UCSD-AML1 (cell line): ENCODE measurements around the gene STAT4.

Source experiments
- DNase-seq: peaks from one replicate; lab custom pipeline; 2025; ENCODE audit not compliant: unreplicated experiment; lab: John Stamatoyannopoulos, UW

The STAT4 gene

GRCh38 chr2:191045141-191045540 is 105.7 kb downstream of the STAT4 start:
- DNase-seq, result no peak

- no peak for DNase-seq
These were observed 107.4 kb downstream of the STAT4 start for GRCh38 chr2:191043438-191043837.

GRCh38 chr2:191041418-191042161 is 109.2 kb downstream of the STAT4 start:
- no peak for DNase-seq

- no peak for DNase-seq
These were observed 111.2 kb downstream of the STAT4 start for GRCh38 chr2:191039616-191040015.

- DNase-seq, result no peak
These were observed 112.1 kb downstream of the STAT4 start for GRCh38 chr2:191038741-191039140.

GRCh38 chr2:191038241-191038725 is 112.5 kb downstream of the STAT4 start:
- DNase-seq, result no peak

GRCh38 chr2:191037351-191037750 is 113.4 kb downstream of the STAT4 start:
- DNase-seq, result no peak

GRCh38 chr2:191036363-191036762 is 114.4 kb downstream of the STAT4 start:
- DNase-seq, result no peak

- no peak for DNase-seq
These were observed 118.0 kb downstream of the STAT4 start for GRCh38 chr2:191032588-191033429.

GRCh38 chr2:191031256-191031655 is 119.5 kb downstream of the STAT4 start:
- no peak for DNase-seq

GRCh38 chr2:191030521-191031154 is 120.2 kb downstream of the STAT4 start:
- no peak for DNase-seq

GRCh38 chr2:191029280-191029950 is 121.4 kb downstream of the STAT4 start:
- no peak for DNase-seq

- DNase-seq, result no peak
These were observed 124.4 kb downstream of the STAT4 start for GRCh38 chr2:191026377-191026776.

- DNase-seq, result no peak
These were observed 125.7 kb downstream of the STAT4 start for GRCh38 chr2:191025135-191025534.

GRCh38 chr2:191023235-191023679 is 127.5 kb downstream of the STAT4 start:
- DNase-seq, result no peak

GRCh38 chr2:191020742-191021381 is 129.9 kb downstream of the STAT4 start:
- peak; percentile 64 for DNase-seq

- DNase-seq, result peak; percentile 98
These were observed 130.5 kb downstream of the STAT4 start for GRCh38 chr2:191020221-191020741.

- no peak for DNase-seq
These were observed 131.4 kb downstream of the STAT4 start for GRCh38 chr2:191019376-191019775.

GRCh38 chr2:191018643-191019119 is 132.1 kb downstream of the STAT4 start:
- no peak for DNase-seq

GRCh38 chr2:191018048-191018447 is 132.7 kb downstream of the STAT4 start:
- no peak for DNase-seq
